UCSD-AML1 (cell line): ENCODE measurements around the gene MACROH2A1.

Source experiments
- DNase-seq: peaks from one replicate; lab custom pipeline; 2025; ENCODE audit not compliant: unreplicated experiment; lab: John Stamatoyannopoulos, UW

The MACROH2A1 gene

GRCh38 chr5:135357685-135358084 is 41.3 kb downstream of the MACROH2A1 start:
- DNase-seq, result no peak

- DNase-seq, result no peak
Measured at GRCh38 chr5:135356522-135357318, 42.3 kb downstream of the MACROH2A1 start.

GRCh38 chr5:135355169-135355568 is 43.9 kb downstream of the MACROH2A1 start:
- no peak for DNase-seq

GRCh38 chr5:135353952-135354721 is 44.9 kb downstream of the MACROH2A1 start:
- no peak for DNase-seq

DNA sequence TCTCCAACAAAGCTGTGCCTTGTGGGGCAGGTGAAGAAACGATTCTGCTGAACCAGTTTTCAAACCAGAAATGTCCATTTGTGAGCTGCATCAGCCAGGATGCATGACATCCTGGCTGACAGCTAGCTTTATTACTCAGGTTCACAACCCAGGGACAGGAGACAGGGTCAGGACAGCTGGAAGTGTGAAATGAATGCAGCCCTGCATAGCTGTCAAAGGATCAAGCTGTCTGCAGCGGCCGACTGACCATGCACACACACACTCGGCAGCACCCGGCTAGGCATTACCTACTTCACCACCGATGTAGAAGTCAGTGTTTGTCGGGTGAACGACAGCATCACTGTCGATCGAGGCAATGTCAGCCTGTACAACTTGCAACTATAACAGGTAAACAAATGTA is 48.5 kb downstream of the MACROH2A1 start:
- no peak for DNase-seq

DNA sequence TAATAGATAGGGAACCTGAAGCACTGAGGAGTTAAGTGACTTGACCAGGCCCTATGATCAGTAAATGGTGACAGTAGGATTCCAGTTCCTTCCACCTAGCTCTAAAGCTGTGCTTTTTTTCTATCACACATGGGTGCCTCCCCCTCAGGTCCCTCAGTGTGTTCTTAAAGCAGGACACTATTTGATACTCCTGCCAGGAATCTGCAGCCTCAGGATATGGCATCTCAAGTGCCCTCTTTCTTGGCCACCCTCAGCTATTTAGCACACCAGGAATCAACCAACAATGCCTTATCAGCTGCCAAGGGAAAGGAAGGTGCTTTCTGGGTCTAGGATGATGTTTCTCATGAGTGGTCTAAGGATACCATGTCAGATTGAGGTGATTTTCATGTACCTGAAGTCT is 49.1 kb downstream of the MACROH2A1 start:
- no peak for DNase-seq

- DNase-seq, result no peak
Measured at GRCh38 chr5:135349451-135349850, 49.6 kb downstream of the MACROH2A1 start.

- no peak for DNase-seq
Measured at GRCh38 chr5:135348918-135349317, 50.1 kb downstream of the MACROH2A1 start.

DNA sequence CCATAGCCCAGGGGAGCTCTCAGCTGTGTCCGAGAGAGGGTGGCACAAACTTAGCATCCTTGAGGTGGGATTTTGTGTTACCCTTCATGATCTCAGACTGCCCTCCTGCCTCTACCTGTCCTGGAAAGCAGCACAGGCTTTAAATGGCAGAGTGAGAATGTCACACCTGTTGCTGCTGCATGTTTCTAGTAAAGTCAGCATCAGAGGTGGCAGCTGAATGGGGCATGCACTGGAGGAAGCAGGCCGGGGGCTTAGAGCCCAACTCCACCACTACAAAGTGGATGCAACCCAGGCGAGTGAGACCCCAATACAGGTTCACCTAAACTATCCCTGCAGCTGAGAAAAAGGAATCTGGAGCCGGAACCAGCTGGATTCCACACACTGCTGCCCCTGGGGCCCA is 51.6 kb downstream of the MACROH2A1 start:
- DNase-seq, result no peak

GRCh38 chr5:135345956-135346731 is 52.9 kb downstream of the MACROH2A1 start:
- no peak for DNase-seq

DNA sequence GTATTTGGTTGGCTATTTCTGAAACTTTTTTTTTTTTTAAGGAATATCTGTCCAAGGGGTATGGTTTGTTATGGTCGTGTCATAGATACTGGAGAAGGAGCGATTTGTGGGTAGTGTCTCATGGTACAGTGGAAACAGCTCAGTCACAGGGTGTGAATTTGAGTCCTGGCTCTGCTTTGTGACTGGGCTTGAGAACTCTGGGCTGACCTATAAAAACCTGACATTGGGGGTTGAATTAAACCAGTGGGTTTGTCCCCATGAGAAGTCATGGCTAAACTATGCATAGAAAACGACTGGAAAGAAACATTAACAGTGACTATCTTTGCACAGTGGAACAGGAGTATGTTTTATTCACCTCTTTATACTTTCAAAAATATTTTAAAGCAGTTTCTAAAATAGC is 54.7 kb downstream of the MACROH2A1 start:
- DNase-seq, result no peak

GRCh38 chr5:135343413-135343812 is 55.6 kb downstream of the MACROH2A1 start:
- no peak for DNase-seq

GRCh38 chr5:135342551-135342875 is 56.5 kb downstream of the MACROH2A1 start:
- DNase-seq, result no peak

GRCh38 chr5:135341696-135342550 is 57.1 kb downstream of the MACROH2A1 start:
- no peak for DNase-seq

DNA sequence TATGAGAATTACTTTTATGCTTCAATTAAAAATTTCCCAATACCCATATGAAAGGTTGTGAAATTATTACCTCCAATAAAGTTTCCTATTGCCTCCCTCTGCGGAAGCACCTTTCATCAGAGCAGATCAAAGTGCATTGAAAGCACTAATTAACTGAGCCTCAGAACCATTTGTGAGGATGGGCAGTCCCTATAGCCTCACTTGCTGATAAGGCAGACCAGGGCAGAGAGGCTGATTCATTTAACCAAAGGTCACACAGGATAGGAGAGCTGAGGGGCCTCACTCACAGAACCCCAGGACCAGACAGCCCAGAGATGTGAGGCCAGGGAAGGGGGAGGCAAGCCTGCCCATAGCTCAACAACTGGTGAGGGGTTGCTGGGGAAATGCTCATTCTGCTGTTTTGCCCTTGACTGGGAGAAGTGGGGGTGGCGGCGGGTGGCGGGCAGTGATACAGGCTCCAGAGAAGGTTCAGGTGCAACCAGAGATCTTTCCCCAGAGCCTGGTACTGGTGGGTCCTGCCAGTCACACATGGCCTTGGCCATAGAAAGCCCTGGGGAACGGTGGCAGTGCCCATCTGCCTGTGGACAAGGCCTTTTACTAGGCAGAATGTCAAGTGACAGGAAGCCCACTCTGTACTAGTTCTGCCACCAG is 57.9 kb downstream of the MACROH2A1 start:
- no peak for DNase-seq

GRCh38 chr5:135340568-135340967 is 58.5 kb downstream of the MACROH2A1 start:
- DNase-seq, result no peak

GRCh38 chr5:135339623-135340022 is 59.4 kb downstream of the MACROH2A1 start:
- DNase-seq, result no peak

DNA sequence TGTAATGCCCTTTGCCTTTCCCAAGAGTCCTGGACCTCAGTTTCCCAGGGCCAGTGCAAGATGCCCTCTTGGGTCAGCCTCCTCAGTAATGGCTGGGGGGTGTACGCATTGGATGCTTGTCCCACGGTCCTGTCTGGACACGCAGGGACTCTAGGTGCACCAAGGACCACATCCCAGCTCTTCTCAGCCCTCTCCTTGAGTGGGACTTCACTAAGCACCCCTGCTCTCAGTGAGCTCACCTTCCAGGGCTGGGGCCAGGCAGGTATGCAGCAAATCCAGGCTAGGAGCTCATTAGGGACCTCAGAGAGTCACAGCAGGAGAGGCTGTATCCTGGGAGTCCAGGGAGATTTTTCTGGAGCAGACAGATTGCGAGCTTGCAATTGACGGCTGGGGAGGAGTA is 59.8 kb downstream of the MACROH2A1 start:
- DNase-seq, result no peak

DNA sequence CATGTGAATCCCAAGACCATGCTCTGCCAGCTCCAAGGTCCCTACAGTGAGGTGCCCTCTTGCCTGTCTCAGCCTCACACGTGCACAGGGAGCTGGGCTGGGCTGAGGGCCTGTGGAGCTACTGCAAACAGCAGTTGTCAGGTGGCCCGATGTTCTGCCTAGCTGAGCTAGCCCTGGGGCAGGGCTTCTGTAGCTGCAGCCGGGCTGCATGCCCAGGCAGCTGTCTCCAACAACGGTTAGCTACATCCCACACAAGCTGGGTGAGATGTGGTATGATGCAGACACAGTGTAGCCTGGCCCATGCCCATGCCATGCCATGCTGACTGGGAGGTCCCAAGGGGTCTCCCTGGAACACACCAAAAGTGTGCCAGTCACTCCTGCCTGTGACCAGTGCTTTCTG is 62.0 kb downstream of the MACROH2A1 start:
- no peak for DNase-seq
